ENCODE measurements around the gene GCM1.

DNA sequence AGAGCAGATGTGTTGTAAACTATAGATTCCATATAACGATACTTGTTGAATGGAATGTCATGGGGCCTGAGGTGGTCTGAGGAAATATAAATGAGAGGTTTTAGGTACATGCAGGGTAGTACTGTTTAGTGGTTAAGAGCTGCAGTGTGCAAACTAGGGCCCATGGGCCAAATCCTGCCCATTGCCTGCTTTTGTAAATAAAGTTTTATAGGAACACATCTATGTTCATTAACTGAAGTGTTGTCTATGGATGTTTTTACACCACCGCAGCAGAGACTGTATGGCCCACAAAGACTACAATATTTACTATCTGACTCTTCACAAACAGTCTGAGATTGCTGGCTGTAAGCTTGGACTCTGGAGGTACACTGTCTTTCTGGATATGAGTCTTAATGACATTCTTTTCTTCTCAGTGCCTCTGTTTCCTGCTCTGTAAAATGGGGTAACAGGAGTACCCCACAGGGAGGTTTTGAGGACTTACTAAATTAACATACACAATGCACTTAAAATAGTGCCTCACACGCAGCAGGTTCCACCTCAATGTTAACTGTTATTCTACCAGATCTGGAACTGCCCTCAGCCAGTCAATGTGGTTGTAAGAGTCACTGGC lies 12.5 kb downstream of the GCM1 start:
- TF ChIP-seq, protein P1, sequence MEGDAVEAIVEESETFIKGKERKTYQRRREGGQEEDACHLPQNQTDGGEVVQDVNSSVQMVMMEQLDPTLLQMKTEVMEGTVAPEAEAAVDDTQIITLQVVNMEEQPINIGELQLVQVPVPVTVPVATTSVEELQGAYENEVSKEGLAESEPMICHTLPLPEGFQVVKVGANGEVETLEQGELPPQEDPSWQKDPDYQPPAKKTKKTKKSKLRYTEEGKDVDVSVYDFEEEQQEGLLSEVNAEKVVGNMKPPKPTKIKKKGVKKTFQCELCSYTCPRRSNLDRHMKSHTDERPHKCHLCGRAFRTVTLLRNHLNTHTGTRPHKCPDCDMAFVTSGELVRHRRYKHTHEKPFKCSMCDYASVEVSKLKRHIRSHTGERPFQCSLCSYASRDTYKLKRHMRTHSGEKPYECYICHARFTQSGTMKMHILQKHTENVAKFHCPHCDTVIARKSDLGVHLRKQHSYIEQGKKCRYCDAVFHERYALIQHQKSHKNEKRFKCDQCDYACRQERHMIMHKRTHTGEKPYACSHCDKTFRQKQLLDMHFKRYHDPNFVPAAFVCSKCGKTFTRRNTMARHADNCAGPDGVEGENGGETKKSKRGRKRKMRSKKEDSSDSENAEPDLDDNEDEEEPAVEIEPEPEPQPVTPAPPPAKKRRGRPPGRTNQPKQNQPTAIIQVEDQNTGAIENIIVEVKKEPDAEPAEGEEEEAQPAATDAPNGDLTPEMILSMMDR (IDR thresholded peaks at IDR 0.05): no peak
- no peak for TF ChIP-seq EP300 (IDR thresholded peaks at IDR 0.05)
- no peak for TF ChIP-seq POLR2AphosphoS5 (IDR thresholded peaks at IDR 0.05)
- TF ChIP-seq POLR2A (IDR thresholded peaks at IDR 0.05): no peak

All from gastroesophageal sphincter (tissue), 3 donors.